ENCODE measurements around the gene ARHGAP15. TPM values are rescaled to one million over a fixed set of nuclear protein-coding genes. Genes with fewer than 3 reads are reported as not detected.

The ARHGAP15 gene
- total RNA-seq, 4 donors from 2014 or later = 3.4 to 9.3 (median 6.4) TPM

GRCh38 chr2:143759455-143759854, 630.2 kb downstream of the ARHGAP15 start:
- WGBS, 2 donors (ENCODE audit: low coverage in 1 of 2) = 95 to 96% methylated on average over 3 to 6 of the region's 6 CpGs
- no peak for TF ChIP-seq POLR2AphosphoS5 (IDR thresholded peaks at IDR 0.05)
- no peak for TF ChIP-seq POLR2A (IDR thresholded peaks at IDR 0.05)
- TF ChIP-seq, protein P1, sequence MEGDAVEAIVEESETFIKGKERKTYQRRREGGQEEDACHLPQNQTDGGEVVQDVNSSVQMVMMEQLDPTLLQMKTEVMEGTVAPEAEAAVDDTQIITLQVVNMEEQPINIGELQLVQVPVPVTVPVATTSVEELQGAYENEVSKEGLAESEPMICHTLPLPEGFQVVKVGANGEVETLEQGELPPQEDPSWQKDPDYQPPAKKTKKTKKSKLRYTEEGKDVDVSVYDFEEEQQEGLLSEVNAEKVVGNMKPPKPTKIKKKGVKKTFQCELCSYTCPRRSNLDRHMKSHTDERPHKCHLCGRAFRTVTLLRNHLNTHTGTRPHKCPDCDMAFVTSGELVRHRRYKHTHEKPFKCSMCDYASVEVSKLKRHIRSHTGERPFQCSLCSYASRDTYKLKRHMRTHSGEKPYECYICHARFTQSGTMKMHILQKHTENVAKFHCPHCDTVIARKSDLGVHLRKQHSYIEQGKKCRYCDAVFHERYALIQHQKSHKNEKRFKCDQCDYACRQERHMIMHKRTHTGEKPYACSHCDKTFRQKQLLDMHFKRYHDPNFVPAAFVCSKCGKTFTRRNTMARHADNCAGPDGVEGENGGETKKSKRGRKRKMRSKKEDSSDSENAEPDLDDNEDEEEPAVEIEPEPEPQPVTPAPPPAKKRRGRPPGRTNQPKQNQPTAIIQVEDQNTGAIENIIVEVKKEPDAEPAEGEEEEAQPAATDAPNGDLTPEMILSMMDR (IDR thresholded peaks at IDR 0.05) = no peak
- TF ChIP-seq EP300 (IDR thresholded peaks at IDR 0.05) = no peak

GRCh38 chr2:143762176-143762928, 633.1 kb downstream of the ARHGAP15 start:
- 82 to 95% methylated on average over 3 of the region's 3 CpGs for WGBS, 2 donors (ENCODE audit: low coverage in 1 of 2)
- TF ChIP-seq, protein P1 (IDR thresholded peaks at IDR 0.05) = no peak
- TF ChIP-seq POLR2A (IDR thresholded peaks at IDR 0.05) = no peak
- no peak for TF ChIP-seq EP300 (IDR thresholded peaks at IDR 0.05)
- no peak for TF ChIP-seq POLR2AphosphoS5 (IDR thresholded peaks at IDR 0.05)
- ATAC-seq = no peak
- H3K36me3 ChIP-seq = no peaks in the 10 kb centered on the region
- H3K27ac ChIP-seq = no peak overlapping the region
- H3K27me3 ChIP-seq = no peaks in the 10 kb centered on the region
- peaks cover 0 to 15% (median 0%) of the 10 kb centered on the region in 3 donors for H3K4me1 ChIP-seq
- no peaks in the 10 kb centered on the region for H3K9me3 ChIP-seq
- no peak overlapping the region for H3K4me3 ChIP-seq

More at GRCh38 chr2:143759455-143759854, 630.2 kb downstream of the ARHGAP15 start:
- no peak overlapping the region for H3K27ac ChIP-seq
- ATAC-seq = no peak
- no peaks in the 10 kb centered on the region for H3K9me3 ChIP-seq
- H3K4me1 ChIP-seq = peaks cover 0 to 15% (median 0%) of the 10 kb centered on the region in 3 donors
- no peaks in the 10 kb centered on the region for H3K36me3 ChIP-seq
- no peaks in the 10 kb centered on the region for H3K27me3 ChIP-seq
- H3K4me3 ChIP-seq = no peak overlapping the region

DNA sequence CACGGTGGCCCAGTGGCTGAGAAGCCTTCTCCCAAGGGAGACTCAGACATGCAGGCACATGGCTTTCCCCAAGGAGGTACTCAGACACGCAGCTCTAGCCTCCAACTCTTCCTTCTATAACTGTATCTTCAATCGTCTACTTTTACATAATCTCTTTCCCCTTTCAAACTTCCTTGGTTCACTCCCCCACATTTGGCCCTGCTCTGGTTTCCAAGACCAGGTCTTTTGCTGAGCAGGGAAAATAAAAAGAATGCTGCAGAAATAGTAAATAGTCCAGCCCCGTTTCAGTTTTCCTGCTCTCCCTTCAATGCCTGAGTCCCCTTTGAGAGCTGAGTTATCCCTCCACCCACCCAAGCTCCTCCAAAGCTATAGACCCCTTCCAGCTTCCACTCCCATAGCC, 635.0 kb downstream of the ARHGAP15 start:
- WGBS, 2 donors (ENCODE audit: low coverage in 1 of 2) = 59 to 62% methylated on average over 4 of the region's 4 CpGs
- Histone ChIP-seq H3K4me1 (peaks cover 0 to 15% (median 0%) of the 10 kb centered on the region in 3 donors), H3K27ac (no peak overlapping the region), H3K9me3 (no peaks in the 10 kb centered on the region), H3K27me3 (no peaks in the 10 kb centered on the region), H3K4me3 (no peak overlapping the region), H3K36me3 (no peaks in the 10 kb centered on the region)
- ATAC-seq = no peak
- TF ChIP-seq POLR2AphosphoS5 (IDR thresholded peaks at IDR 0.05) (no peak), POLR2A (IDR thresholded peaks at IDR 0.05) (no peak), EP300 (IDR thresholded peaks at IDR 0.05) (no peak)
- TF ChIP-seq, protein P1 (IDR thresholded peaks at IDR 0.05) = no peak

GRCh38 chr2:143764706-143765105, 635.5 kb downstream of the ARHGAP15 start:
- Histone ChIP-seq H3K27ac (no peak overlapping the region), H3K27me3 (no peaks in the 10 kb centered on the region), H3K4me3 (no peak overlapping the region)

DNA sequence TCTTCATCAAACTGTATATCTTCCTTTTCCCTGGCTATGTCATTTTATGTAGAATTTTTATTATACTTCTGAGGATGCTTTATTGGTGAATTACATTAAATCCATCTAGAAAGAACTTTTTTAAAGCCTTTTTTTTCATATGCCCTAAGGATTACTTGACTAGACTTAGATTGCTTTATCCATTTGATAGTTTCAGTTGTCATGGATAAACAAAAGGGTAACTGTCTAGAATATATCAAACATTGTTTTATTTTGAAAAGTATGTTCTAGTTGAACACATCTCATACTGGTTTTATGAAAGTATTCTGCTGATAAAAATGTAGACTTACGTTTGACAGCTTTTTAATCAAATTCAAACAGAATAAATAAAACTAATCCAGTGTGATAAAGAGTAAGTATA, 639.8 kb downstream of the ARHGAP15 start:
- H3K36me3 ChIP-seq = no peaks in the 10 kb centered on the region
- H3K27me3 ChIP-seq = no peaks in the 10 kb centered on the region
- WGBS, 2 donors (ENCODE audit: low coverage in 1 of 2) = 89 to 100% methylated on average over 1 of the region's 1 CpG
- ATAC-seq = no peak
- H3K27ac ChIP-seq = no peak overlapping the region
- H3K9me3 ChIP-seq = no peaks in the 10 kb centered on the region
- H3K4me3 ChIP-seq = no peak overlapping the region
- no peaks in the 10 kb centered on the region for H3K4me1 ChIP-seq
- TF ChIP-seq, protein P1 (IDR thresholded peaks at IDR 0.05) = no peak
- TF ChIP-seq EP300 (IDR thresholded peaks at IDR 0.05) (no peak), POLR2AphosphoS5 (IDR thresholded peaks at IDR 0.05) (no peak), POLR2A (IDR thresholded peaks at IDR 0.05) (no peak)

More at GRCh38 chr2:143764706-143765105, 635.5 kb downstream of the ARHGAP15 start:
- no peak for ATAC-seq
- Histone ChIP-seq H3K36me3 (no peaks in the 10 kb centered on the region), H3K4me1 (peaks cover 0 to 15% (median 0%) of the 10 kb centered on the region in 3 donors), H3K9me3 (no peaks in the 10 kb centered on the region)
- TF ChIP-seq EP300 (IDR thresholded peaks at IDR 0.05) = no peak
- TF ChIP-seq POLR2AphosphoS5 (IDR thresholded peaks at IDR 0.05) = no peak
- TF ChIP-seq POLR2A (IDR thresholded peaks at IDR 0.05) = no peak

Data from gastroesophageal sphincter (tissue), 4 donors.